Measurements from ENCODE around the gene BCL2L14. TPM values are rescaled to one million over a fixed set of nuclear protein-coding genes. Genes with fewer than 3 reads are reported as not detected.

The BCL2L14 gene
- total RNA-seq, 1 experiment from 2014 or later, result not detected

GRCh38 chr12:12123036-12123604, 52.4 kb downstream of the BCL2L14 start:
- Mint-ChIP-seq H3K4me1 (ENCODE audit: insufficient read depth, unreplicated experiment) (no peaks in the 10 kb centered on the region), H3K27ac (ENCODE audit: low read depth, unreplicated experiment) (no peak overlapping the region), H3K36me3 (ENCODE audit: insufficient read depth, unreplicated experiment) (peaks cover 52% of the 10 kb centered on the region), H3K9me3 (ENCODE audit: unreplicated experiment) (no peaks in the 10 kb centered on the region), H3K27me3 (ENCODE audit: insufficient read depth, unreplicated experiment) (no peaks in the 10 kb centered on the region), H3K4me3 (ENCODE audit: unreplicated experiment) (no peak overlapping the region)
- POLR2A ChIA-PET, result interaction anchor here (0.5 kb wide), 1 partner anchor 466 kb away, joined by 3 read pairs; no protein-coding TSS in a partner anchor
- no TSS peak for BruUV-seq (replicated peaks)
- intact Hi-C loops (cut with micrococcal nuclease), result loop anchor here (10.0 kb wide), 1 partner anchor 142 kb away; the partner anchor contains the start of gene LRP6
- no peak for TF ChIP-seq CTCF (IDR thresholded peaks at IDR 0.05; ENCODE audit: unreplicated experiment)
- CTCF ChIA-PET, result interaction anchor here (0.7 to 1.0 kb wide), 2 partner anchors 12 to 14 kb away, joined by 3 to 4 read pairs; no protein-coding TSS in a partner anchor
- DNase-seq (ENCODE audit: unreplicated experiment), result no peak

DNA sequence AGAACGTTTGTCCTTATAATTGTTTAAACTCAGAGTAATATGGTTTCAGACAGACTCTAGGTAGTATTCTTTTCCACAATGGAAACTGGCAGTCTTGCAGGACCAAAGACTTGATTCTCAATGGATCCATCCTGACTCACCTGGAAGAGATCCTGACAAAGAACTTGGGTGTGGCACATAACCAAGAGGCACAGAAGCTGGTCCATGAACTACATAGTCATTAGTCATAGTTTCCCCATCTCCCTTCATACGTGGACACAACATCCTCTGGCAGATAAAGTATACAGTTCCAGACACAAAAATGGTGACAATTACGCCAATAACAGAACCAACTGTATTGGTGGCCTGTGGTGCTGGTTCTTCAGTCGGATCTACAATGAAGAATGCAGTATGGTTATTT, 55.8 kb downstream of the BCL2L14 start:
- TF ChIP-seq CTCF (IDR thresholded peaks at IDR 0.05; ENCODE audit: unreplicated experiment), result no peak
- H3K27me3 Mint-ChIP-seq (ENCODE audit: insufficient read depth, unreplicated experiment), result no peaks in the 10 kb centered on the region
- ChIA-PET POLR2A (interaction anchor here (1.2 to 1.3 kb wide), 2 partner anchors 140 to 212 kb away, joined by 3 to 5 read pairs; partner anchors contain the start of gene LRP6), CTCF (no interaction called here)
- H3K36me3 Mint-ChIP-seq (ENCODE audit: insufficient read depth, unreplicated experiment), result peaks cover 67% of the 10 kb centered on the region
- intact Hi-C loops (cut with micrococcal nuclease), result loop anchor here (10.0 kb wide), 1 partner anchor 138 kb away; the partner anchor contains the start of gene LRP6
- DNase-seq (ENCODE audit: unreplicated experiment), result peak; percentile 45
- no peak overlapping the region for H3K27ac Mint-ChIP-seq (ENCODE audit: low read depth, unreplicated experiment)
- no TSS peak for BruUV-seq (replicated peaks)
- no peaks in the 10 kb centered on the region for H3K4me1 Mint-ChIP-seq (ENCODE audit: insufficient read depth, unreplicated experiment)
- no peaks in the 10 kb centered on the region for H3K9me3 Mint-ChIP-seq (ENCODE audit: unreplicated experiment)
- no peak overlapping the region for H3K4me3 Mint-ChIP-seq (ENCODE audit: unreplicated experiment)

- no peak overlapping the region for H3K4me3 Mint-ChIP-seq (ENCODE audit: unreplicated experiment)
- H3K36me3 Mint-ChIP-seq (ENCODE audit: insufficient read depth, unreplicated experiment), result peaks cover 67% of the 10 kb centered on the region
- H3K4me1 Mint-ChIP-seq (ENCODE audit: insufficient read depth, unreplicated experiment), result no peaks in the 10 kb centered on the region
- DNase-seq (ENCODE audit: unreplicated experiment), result no peak
- no TSS peak for BruUV-seq (replicated peaks)
- H3K27me3 Mint-ChIP-seq (ENCODE audit: insufficient read depth, unreplicated experiment), result no peaks in the 10 kb centered on the region
- CTCF ChIA-PET, result interaction anchor here (0.6 kb wide), 3 partner anchors 13 to 422 kb away, joined by 3 read pairs; no protein-coding TSS in a partner anchor
- POLR2A ChIA-PET, result no interaction called here
- H3K9me3 Mint-ChIP-seq (ENCODE audit: unreplicated experiment), result no peaks in the 10 kb centered on the region
- intact Hi-C loops (cut with micrococcal nuclease), result loop anchor here (10.0 kb wide), 1 partner anchor 137 kb away; the partner anchor contains the start of gene LRP6
- peak overlapping the region; percentile 50 for H3K27ac Mint-ChIP-seq (ENCODE audit: low read depth, unreplicated experiment)
- no peak for TF ChIP-seq CTCF (IDR thresholded peaks at IDR 0.05; ENCODE audit: unreplicated experiment)
Measured at GRCh38 chr12:12127304-12127703, 56.6 kb downstream of the BCL2L14 start.

GRCh38 chr12:12128670-12129069, 57.9 kb downstream of the BCL2L14 start:
- CTCF ChIA-PET, result interaction anchor here (0.7 kb wide), 1 partner anchor 202 kb away, joined by 3 read pairs; no protein-coding TSS in a partner anchor
- POLR2A ChIA-PET, result no interaction called here
- Mint-ChIP-seq H3K4me3 (ENCODE audit: unreplicated experiment) (no peak overlapping the region), H3K9me3 (ENCODE audit: unreplicated experiment) (no peaks in the 10 kb centered on the region), H3K4me1 (ENCODE audit: insufficient read depth, unreplicated experiment) (no peaks in the 10 kb centered on the region), H3K36me3 (ENCODE audit: insufficient read depth, unreplicated experiment) (peaks cover 53% of the 10 kb centered on the region), H3K27me3 (ENCODE audit: insufficient read depth, unreplicated experiment) (no peaks in the 10 kb centered on the region), H3K27ac (ENCODE audit: low read depth, unreplicated experiment) (no peak overlapping the region)
- no peak for DNase-seq (ENCODE audit: unreplicated experiment)
- BruUV-seq (replicated peaks), result no TSS peak
- TF ChIP-seq CTCF (IDR thresholded peaks at IDR 0.05; ENCODE audit: unreplicated experiment), result no peak
- intact Hi-C loops (cut with micrococcal nuclease), result loop anchor here (10.0 kb wide), 1 partner anchor 136 kb away; the partner anchor contains the start of gene LRP6
